Neural progenitor cell (in vitro differentiated cells): Measurements from ENCODE around the gene BCR. TPM values are rescaled to one million over a fixed set of nuclear protein-coding genes. Genes with fewer than 3 reads are reported as not detected.

Experiments used
- DNase-seq: peaks from one replicate; pipeline ENCODE4 v3.0.0-alpha.2; 2016; ENCODE audit warnings: low spot score
- H2AFZ ChIP-seq: fragments of 200-600 bp; sonication (generic); replicated peaks from 2 replicates; pipeline ENCODE4 v1.6.1; 2016; ENCODE audit warnings: antibody characterized with exemption
- H3F3A ChIP-seq: fragments of 200-600 bp; sonication (generic); 2 replicates; pipeline ENCODE4 v1.6.1; 2016; ENCODE audit warnings: antibody characterized with exemption, low read depth
- H3K27ac ChIP-seq: fragments of 200-600 bp; sonication (generic); 2 replicates; pipeline ENCODE4 v1.5.1; 2016; ENCODE audit warnings: mild to moderate bottlenecking
- H3K27me3 ChIP-seq: fragments of 200-600 bp; sonication (generic); 2 replicates; pipeline ENCODE4 v1.6.1; 2016; ENCODE audit warnings: mild to moderate bottlenecking, moderate library complexity
- H3K36me3 ChIP-seq: fragments of 200-600 bp; sonication (generic); 2 replicates; pipeline ENCODE4 v1.5.1; 2016
- H3K4me1 ChIP-seq: fragments of 200-600 bp; sonication (generic); 2 replicates; pipeline ENCODE4 v1.6.1; 2016; ENCODE audit warnings: mixed run types
- H3K4me2 ChIP-seq: fragments of 200-600 bp; sonication (generic); 2 replicates; pipeline ENCODE4 v1.6.1; 2016
- H3K4me3 ChIP-seq: fragments of 200-600 bp; sonication (generic); 2 replicates; pipeline ENCODE4 v1.5.1; 2016
- H3K79me2 ChIP-seq: fragments of 200-600 bp; sonication (generic); 2 replicates; pipeline ENCODE4 v1.6.1; 2016; ENCODE audit warnings: low read depth
- H3K9ac ChIP-seq: fragments of 200-600 bp; sonication (generic); 2 replicates; pipeline ENCODE4 v1.6.1; 2016
- H3K9me3 ChIP-seq: fragments of 200-600 bp; sonication (generic); 2 replicates; pipeline ENCODE4 v1.5.1; 2016; ENCODE audit warnings: low read depth
- H4K20me1 ChIP-seq: fragments of 200-600 bp; sonication (generic); 2 replicates; pipeline ENCODE4 v1.6.1; 2016; ENCODE audit warnings: low read depth
- H3K27ac Mint-ChIP-seq: 3 replicates; pipeline ENCODE4 v1.8.0; 2021; ENCODE audit warnings: mixed read lengths
- H3K27me3 Mint-ChIP-seq: 2 replicates; pipeline ENCODE4 v1.8.0; 2022; ENCODE audit warnings: low read depth, mild to moderate bottlenecking, inconsistent platforms, moderate library complexity, mixed read lengths; ENCODE audit not compliant: insufficient read depth
- H3K36me3 Mint-ChIP-seq: 3 replicates; pipeline ENCODE4 v1.8.0; 2021; ENCODE audit warnings: mixed read lengths
- H3K4me1 Mint-ChIP-seq: 3 replicates; pipeline ENCODE4 v1.8.0; 2021; ENCODE audit warnings: mixed read lengths
- H3K4me3 Mint-ChIP-seq: 3 replicates; pipeline ENCODE4 v1.8.0; 2021; ENCODE audit warnings: mild to moderate bottlenecking, moderate library complexity, mixed read lengths
- H3K9me3 Mint-ChIP-seq: 3 replicates; pipeline ENCODE4 v1.8.0; 2020; ENCODE audit warnings: mixed read lengths
- EZH2 ChIP-seq: fragments of 200-600 bp; sonication (generic); IDR thresholded peaks from 2 replicates; pipeline ENCODE4 v1.6.1; 2017; ENCODE audit warnings: antibody characterized with exemption, mild to moderate bottlenecking, moderate library complexity
- EZH2phosphoT487 ChIP-seq: fragments of 200-600 bp; sonication (generic); IDR thresholded peaks from 2 replicates; pipeline ENCODE4 v1.6.1; 2017; ENCODE audit warnings: antibody characterized with exemption
- total RNA-seq: library from RNA; depleted of rRNA; stranded (reverse); fragments of >200 nt; gene quantifications from 2 replicates; pipeline ENCODE4 v1.2.3, GENCODE V29; 2015; ENCODE audit warnings: low replicate concordance
- TF ChIP-seq, protein P1 (sequence below): fragments of 200-600 bp; sonication (generic); IDR thresholded peaks from 2 replicates; pipeline ENCODE4 v1.5.1; 2017; ENCODE audit warnings: antibody characterized with exemption, mild to moderate bottlenecking

Gene BCR
- total RNA-seq, 1 donor from 2014 or later = 35.5 TPM

- peaks cover 14% of the 10 kb centered on the region for H3K4me1 ChIP-seq
- H3F3A ChIP-seq = peaks cover 25% of the 10 kb centered on the region
Observed at GRCh38 chr22:23144932-23145877, 35.1 kb upstream of the BCR start, which contains the start of gene RAB36. Gene RAB36 (plus strand): TSS chr22:23145477. CDS start chr22:23146617, 1,140 bp downstream.

DNA sequence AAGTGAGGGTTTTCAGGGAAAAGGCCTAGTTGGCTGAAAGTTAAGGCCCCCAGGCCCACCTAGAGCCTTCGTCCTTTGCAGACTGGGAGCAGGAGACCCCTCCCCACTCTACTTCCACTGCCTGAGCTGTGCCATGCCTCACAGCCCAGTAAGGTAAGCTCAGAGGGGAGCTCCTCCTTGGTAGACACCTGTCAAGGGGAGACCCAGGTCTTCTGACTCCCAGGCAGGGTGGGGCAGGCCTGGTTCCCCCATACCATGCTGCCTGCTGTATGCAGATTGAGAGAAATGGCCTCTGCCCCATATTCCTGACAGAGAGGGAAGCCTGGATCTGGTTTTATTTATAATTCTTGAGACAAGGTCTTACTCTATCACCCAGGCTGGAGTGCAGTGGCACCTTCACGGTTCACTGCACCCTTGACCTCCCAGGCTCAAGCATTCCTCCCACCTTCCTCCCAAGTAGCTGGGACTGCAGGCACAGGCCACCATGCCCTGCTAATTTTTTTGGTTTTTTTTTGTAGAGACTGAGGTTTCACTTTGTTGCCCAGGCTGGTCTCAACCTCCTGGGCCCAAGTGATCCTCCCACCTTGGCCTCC lies 34.3 kb upstream of the BCR start:
- peak overlapping the region; percentile 90 for H3K4me3 Mint-ChIP-seq
- TF ChIP-seq EZH2phosphoT487 (no peak), EZH2 (no peak)
- TF ChIP-seq, protein P1, sequence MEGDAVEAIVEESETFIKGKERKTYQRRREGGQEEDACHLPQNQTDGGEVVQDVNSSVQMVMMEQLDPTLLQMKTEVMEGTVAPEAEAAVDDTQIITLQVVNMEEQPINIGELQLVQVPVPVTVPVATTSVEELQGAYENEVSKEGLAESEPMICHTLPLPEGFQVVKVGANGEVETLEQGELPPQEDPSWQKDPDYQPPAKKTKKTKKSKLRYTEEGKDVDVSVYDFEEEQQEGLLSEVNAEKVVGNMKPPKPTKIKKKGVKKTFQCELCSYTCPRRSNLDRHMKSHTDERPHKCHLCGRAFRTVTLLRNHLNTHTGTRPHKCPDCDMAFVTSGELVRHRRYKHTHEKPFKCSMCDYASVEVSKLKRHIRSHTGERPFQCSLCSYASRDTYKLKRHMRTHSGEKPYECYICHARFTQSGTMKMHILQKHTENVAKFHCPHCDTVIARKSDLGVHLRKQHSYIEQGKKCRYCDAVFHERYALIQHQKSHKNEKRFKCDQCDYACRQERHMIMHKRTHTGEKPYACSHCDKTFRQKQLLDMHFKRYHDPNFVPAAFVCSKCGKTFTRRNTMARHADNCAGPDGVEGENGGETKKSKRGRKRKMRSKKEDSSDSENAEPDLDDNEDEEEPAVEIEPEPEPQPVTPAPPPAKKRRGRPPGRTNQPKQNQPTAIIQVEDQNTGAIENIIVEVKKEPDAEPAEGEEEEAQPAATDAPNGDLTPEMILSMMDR = no peak
- H3K27ac Mint-ChIP-seq = no peak overlapping the region
- Histone ChIP-seq H3K9ac (no peak overlapping the region), H3K36me3 (no peaks in the 10 kb centered on the region), H3K4me2 (peak overlapping the region; percentile 92), H3K27ac (no peak overlapping the region), H3K9me3 (no peaks in the 10 kb centered on the region), H3K27me3 (peaks cover 4% of the 10 kb centered on the region), H3K4me3 (peak overlapping the region; percentile 49), H4K20me1 (no peaks in the 10 kb centered on the region), H3K4me1 (peaks cover 14% of the 10 kb centered on the region), H3F3A (peaks cover 25% of the 10 kb centered on the region), H2AFZ (peak overlapping the region; percentile 85), H3K79me2 (no peaks in the 10 kb centered on the region)
- peaks cover 15% of the 10 kb centered on the region for H3K36me3 Mint-ChIP-seq
- peaks cover 3% of the 10 kb centered on the region for H3K27me3 Mint-ChIP-seq
- H3K4me1 Mint-ChIP-seq = peaks cover 65% of the 10 kb centered on the region
- peak; percentile 31 for DNase-seq
- H3K9me3 Mint-ChIP-seq = no peaks in the 10 kb centered on the region

More at GRCh38 chr22:23144932-23145877, 35.1 kb upstream of the BCR start, which contains the start of gene RAB36:
- Histone ChIP-seq H3K9me3 (no peaks in the 10 kb centered on the region), H3K4me3 (peak within 1 kb of the TSS; percentile 49), H3K27me3 (peaks cover 4% of the 10 kb centered on the region), H4K20me1 (no peaks in the 10 kb centered on the region), H3K27ac (no peak within 1 kb of the TSS), H3K79me2 (no peaks in the 10 kb centered on the region), H3K36me3 (no peaks in the 10 kb centered on the region), H3K4me2 (peak within 1 kb of the TSS; percentile 92), H2AFZ (peak within 1 kb of the TSS; percentile 85), H3K9ac (no peak within 1 kb of the TSS)
- Mint-ChIP-seq H3K4me3 (peak within 1 kb of the TSS; percentile 90), H3K9me3 (no peaks in the 10 kb centered on the region), H3K36me3 (peaks cover 11% of the 10 kb centered on the region), H3K27ac (peak within 1 kb of the TSS; percentile 91), H3K4me1 (peaks cover 67% of the 10 kb centered on the region), H3K27me3 (peaks cover 3% of the 10 kb centered on the region)
- TF ChIP-seq, protein P1 = no peak
- DNase-seq = peak; percentile 100

DNA sequence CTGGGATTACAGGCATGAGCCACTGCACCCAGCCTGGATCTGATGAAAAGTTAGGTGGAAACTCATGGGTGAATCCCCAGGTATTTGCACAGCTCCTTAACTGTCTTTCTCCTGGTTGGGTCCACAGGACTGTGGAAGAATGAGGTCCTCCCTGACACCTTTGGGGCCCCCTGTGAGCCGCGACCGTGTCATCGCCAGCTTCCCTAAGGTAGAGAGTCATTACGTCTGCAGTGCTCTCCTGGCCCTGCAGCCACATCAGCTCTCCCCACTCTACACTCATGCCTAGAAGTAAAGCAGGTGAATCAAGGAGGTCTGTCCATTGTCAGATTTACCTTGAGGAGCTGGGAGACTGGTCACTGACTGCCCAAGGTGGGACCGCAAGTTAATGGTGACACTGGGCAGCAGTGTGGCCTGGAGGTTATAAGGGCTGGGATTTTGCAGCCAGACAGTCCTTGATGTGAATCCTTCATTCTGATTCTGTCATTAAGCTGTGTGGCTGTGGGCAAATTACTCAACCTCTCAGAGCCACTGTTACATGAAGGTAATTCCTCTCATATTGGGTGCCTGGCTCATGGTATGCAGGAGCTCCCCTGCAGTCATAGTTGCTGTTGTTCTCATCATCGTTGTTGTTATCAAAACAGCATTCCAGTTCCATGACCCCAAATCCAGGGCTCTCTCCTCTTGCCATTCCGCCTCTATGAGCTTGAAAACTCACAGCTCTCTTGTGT lies 33.7 kb upstream of the BCR start:
- Histone ChIP-seq H3K4me1 (peaks cover 10% of the 10 kb centered on the region), H3F3A (peaks cover 25% of the 10 kb centered on the region), H3K27ac (no peak overlapping the region), H3K9me3 (no peaks in the 10 kb centered on the region), H3K79me2 (no peaks in the 10 kb centered on the region), H3K27me3 (peaks cover 4% of the 10 kb centered on the region), H3K4me3 (no peak overlapping the region), H3K9ac (no peak overlapping the region), H4K20me1 (no peaks in the 10 kb centered on the region), H2AFZ (no peak overlapping the region), H3K36me3 (no peaks in the 10 kb centered on the region), H3K4me2 (no peak overlapping the region)
- TF ChIP-seq EZH2phosphoT487 (no peak), EZH2 (no peak)
- TF ChIP-seq, protein P1 = no peak
- Mint-ChIP-seq H3K4me3 (peak overlapping the region; percentile 90), H3K27ac (peak overlapping the region; percentile 78), H3K36me3 (peaks cover 17% of the 10 kb centered on the region), H3K4me1 (peaks cover 60% of the 10 kb centered on the region), H3K27me3 (peaks cover 3% of the 10 kb centered on the region), H3K9me3 (no peaks in the 10 kb centered on the region)
- no peak for DNase-seq
